Liver (tissue), 9 donors: ENCODE results near the gene TANGO2. TPM values are rescaled to one million over a fixed set of nuclear protein-coding genes. Genes with fewer than 3 reads are reported as not detected.

Experiments
- DNase-seq: peaks from one replicate; pipeline ENCODE4 v3.0.0-alpha.2; 2017; ENCODE audit warnings: low spot score
- H3K27ac ChIP-seq, 2 donors: one replicate each; pipeline ENCODE4 v1.7.0; 2013; ENCODE audit warnings: inconsistent platforms in 2 of 2, low read length in 2 of 2, control low read depth in 1 of 2, low read depth in 1 of 2, mild to moderate bottlenecking in 1 of 2
- H3K27me3 ChIP-seq, 4 donors: one replicate each; pipeline versions ENCODE4 v1.6.1 to v1.7.0; 2013; ENCODE audit warnings: low read length in 3 of 4, inconsistent platforms in 1 of 4, mild to moderate bottlenecking in 1 of 4, moderate library complexity in 1 of 4; ENCODE audit not compliant: control insufficient read depth in 4 of 4, insufficient read depth in 4 of 4
- H3K36me3 ChIP-seq, 4 donors: one replicate each; pipeline versions ENCODE4 v1.6.1 to v1.7.0; 2013; ENCODE audit warnings: low read length in 3 of 4, mild to moderate bottlenecking in 3 of 4, low read depth in 1 of 4, moderate library complexity in 1 of 4; ENCODE audit not compliant: control insufficient read depth in 4 of 4, insufficient read depth in 3 of 4
- H3K4me1 ChIP-seq, 4 donors: one replicate each; pipeline versions ENCODE4 v1.6.1 to v1.7.0; 2013; ENCODE audit warnings: low read length in 3 of 4, mild to moderate bottlenecking in 3 of 4, moderate library complexity in 1 of 4; ENCODE audit not compliant: control insufficient read depth in 4 of 4, insufficient read depth in 4 of 4
- H3K4me3 ChIP-seq, 3 donors: one replicate each; pipeline versions ENCODE4 v1.6.1 to v1.7.0; 2013; ENCODE audit warnings: low read length in 3 of 3, control low read depth in 1 of 3, low read depth in 1 of 3, mild to moderate bottlenecking in 1 of 3
- H3K9ac ChIP-seq, 2 donors: one replicate each; pipeline ENCODE4 v1.7.0; 2013; ENCODE audit warnings: low read length in 2 of 2, mild to moderate bottlenecking in 2 of 2, moderate library complexity in 2 of 2, control low read depth in 1 of 2, low read depth in 1 of 2
- H3K9me3 ChIP-seq, 4 donors: one replicate each; pipeline versions ENCODE4 v1.6.1 to v1.7.0; 2013; ENCODE audit warnings: low read length in 3 of 4; ENCODE audit not compliant: control insufficient read depth in 4 of 4
- ATF3 ChIP-seq: IDR thresholded peaks from 2 replicates; pipeline ENCODE4 v1.6.1; 2016; ENCODE audit warnings: antibody characterized with exemption
- FOXA2 ChIP-seq: IDR thresholded peaks from 2 replicates; pipeline ENCODE4 v1.6.1; 2016; ENCODE audit warnings: antibody characterized with exemption
- GABPA ChIP-seq, 2 donors: IDR thresholded peaks in 1 of 2; conservative IDR thresholded peaks in 1 of 2; 2 replicates each; pipeline ENCODE4 v1.6.1; 2016; ENCODE audit warnings: antibody characterized with exemption in 2 of 2, mild to moderate bottlenecking in 1 of 2, moderate library complexity in 1 of 2
- HNF4A ChIP-seq, 2 donors: conservative IDR thresholded peaks; 2 replicates each; pipeline ENCODE4 v1.6.1; 2016; ENCODE audit warnings: antibody characterized with exemption in 2 of 2, mild to moderate bottlenecking in 2 of 2
- HNF4G ChIP-seq: IDR thresholded peaks from 2 replicates; pipeline ENCODE4 v1.6.1; 2016; ENCODE audit warnings: antibody characterized with exemption
- JUND ChIP-seq, 2 donors: IDR thresholded peaks; 2 replicates each; pipeline ENCODE4 v1.6.1; 2016; ENCODE audit warnings: antibody characterized with exemption in 2 of 2
- MAX ChIP-seq: IDR thresholded peaks from 2 replicates; pipeline ENCODE4 v1.6.1; 2016; ENCODE audit warnings: antibody characterized with exemption
- NR2F2 ChIP-seq: IDR thresholded peaks from 2 replicates; pipeline ENCODE4 v1.6.1; 2016; ENCODE audit warnings: antibody characterized with exemption
- RXRA ChIP-seq, 2 donors: IDR thresholded peaks; 2 replicates each; pipeline ENCODE4 v1.6.1; 2017 to 2018; ENCODE audit warnings: antibody characterized with exemption in 2 of 2, mild to moderate bottlenecking in 1 of 2
- SP1 ChIP-seq: IDR thresholded peaks from 2 replicates; pipeline ENCODE4 v1.6.1; 2018; ENCODE audit warnings: antibody characterized with exemption, mild to moderate bottlenecking
- TAF1 ChIP-seq: conservative IDR thresholded peaks from 2 replicates; pipeline ENCODE4 v1.6.1; 2016; ENCODE audit warnings: antibody characterized with exemption, mild to moderate bottlenecking
- YY1 ChIP-seq: IDR thresholded peaks from 2 replicates; pipeline ENCODE4 v1.6.1; 2016; ENCODE audit warnings: antibody characterized with exemption, mild to moderate bottlenecking
- ZBTB33 ChIP-seq: IDR thresholded peaks from 2 replicates; pipeline ENCODE4 v1.6.1; 2016; ENCODE audit warnings: antibody characterized with exemption
- WGBS: extraction: QIAGEN DNeasy Blood & Tissue Kit; methylation state at CpG from one replicate; pipeline ENCODE4 v1.1.7; 2013; 5-methylcytosine and 5-hydroxymethylcytosine counted together
- polyA plus RNA-seq, 2 donors: library from polyadenylated mRNA; stranded (reverse) in 1 of 2; unstranded in 1 of 2; fragments of 200-250 nt in 1 of 2; fragments of >200 nt in 1 of 2; fragmentation: Nextera tagmentation in 1 of 2; extraction: Ambion mirVana in 1 of 2; gene quantifications; one replicate each; pipeline versions ENCODE4 v1.2.1 to v1.2.3, GENCODE V29; 2013 to 2015
- total RNA-seq, 2 donors: library from RNA; depleted of rRNA; stranded (reverse); fragments of >200 nt; gene quantifications; one replicate each; pipeline ENCODE4 v1.2.3, GENCODE V29; 2014
- donor health status: healthy.
- donor health status: healthy.
- donor health status: healthy.
- donor health status: healthy.
- donor health status: healthy.

The TANGO2 gene
- total and polyA plus RNA-seq, 4 donors = 10.8 to 153 (median 16.1) TPM

- Histone ChIP-seq H3K27me3 (no peaks in the 10 kb centered on the region), H3K9me3 (no peaks in the 10 kb centered on the region), H3K27ac (no peak overlapping the region), H3K36me3 (peaks cover 21 to 65% (median 38%) of the 10 kb centered on the region in 4 donors), H3K9ac (no peak overlapping the region), H3K4me1 (peaks cover 6 to 31% (median 17%) of the 10 kb centered on the region in 4 donors), H3K4me3 (no peak overlapping the region)
- no peak for DNase-seq
- WGBS = 88% methylated on average over 26 of the region's 26 CpGs
- TF ChIP-seq ZBTB33 (no peak), YY1 (no peak), TAF1 (no peak), JUND (IDR thresholded peaks at IDR 0.05) (no peak), SP1 (no peak), HNF4G (no peak)
Measured at GRCh38 chr22:20112623-20113511, 92.0 kb downstream of the TANGO2 start.

- no peak for DNase-seq
- Histone ChIP-seq H3K36me3 (peaks cover 21 to 57% (median 34%) of the 10 kb centered on the region in 4 donors), H3K27ac (no peak overlapping the region), H3K9me3 (no peaks in the 10 kb centered on the region), H3K27me3 (no peaks in the 10 kb centered on the region), H3K4me1 (peaks cover 9 to 40% (median 25%) of the 10 kb centered on the region in 4 donors), H3K4me3 (no peak overlapping the region), H3K9ac (no peak overlapping the region)
- TF ChIP-seq ZBTB33 (no peak), FOXA2 (no peak), RXRA (IDR thresholded peaks at IDR 0.05) (no peak), JUND (IDR thresholded peaks at IDR 0.05) (no peak), GABPA (IDR thresholded peaks at IDR 0.05 in 1 of 2, conservative IDR thresholded peaks at IDR 0.05 in 1 of 2) (no peak), NR2F2 (no peak), MAX (no peak), HNF4A (conservative IDR thresholded peaks at IDR 0.05) (no peak), HNF4G (no peak), ATF3 (no peak), SP1 (no peak)
- WGBS = 91% methylated on average over 19 of the region's 19 CpGs
Measured at GRCh38 chr22:20113551-20114310, 92.8 kb downstream of the TANGO2 start.
